H1 (cell line): ENCODE data around the gene PATJ. TPM values are rescaled to one million over a fixed set of nuclear protein-coding genes. Genes with fewer than 3 reads are reported as not detected.

ENCODE experiments used
- CEBPB ChIP-seq: IDR thresholded peaks from 2 replicates; pipeline ENCODE4 v1.6.1; 2012; ENCODE audit warnings: low read depth, low read length
- CHD1 ChIP-seq: IDR thresholded peaks from 2 replicates; pipeline ENCODE4 v1.6.1; 2012; ENCODE audit warnings: low read depth, low read length, improper control_type of control experiment
- SP2 ChIP-seq: IDR thresholded peaks from 2 replicates; pipeline ENCODE4 v1.6.1; 2012; ENCODE audit warnings: mild to moderate bottlenecking, low read length, inconsistent platforms
- TAF1 ChIP-seq: IDR thresholded peaks from 2 replicates; pipeline ENCODE4 v1.6.1; 2011; ENCODE audit warnings: mild to moderate bottlenecking, low read depth, low read length
- polyA plus RNA-seq, 7 experiments: library from polyadenylated mRNA; depleted of rRNA in 3 of 7; stranded (reverse) in 5 of 7; unstranded in 2 of 7; fragments of >200 nt in 5 of 7; fragments of 200-250 nt in 2 of 7; gene quantifications; 1 replicate in 5 of 7; 2 replicates in 1 of 7; 4 replicates in 1 of 7; pipeline versions ENCODE4 v1.2.1 to v1.2.3, GENCODE V29; 2011 to 2013; ENCODE audit warnings: missing spikeins in 2 of 7, mixed read lengths in 2 of 7
- total RNA-seq: library from RNA; stranded (reverse); fragmentation: NEBNext Ultra II Directional; extraction: Animal tissue kit (Norgen Biotek cat#: 25700); gene quantifications from 2 replicates; pipeline ENCODE4 v1.2.1, GENCODE V29; 2021

The PATJ gene
- total and polyA plus RNA-seq, 2 of the 8 experiments (the other 6 are each of a cell fraction or from before 2014, with no cell fraction given) = 8.2 to 55.6 TPM

- TF ChIP-seq TAF1 (no peak), CHD1 (no peak), CEBPB (no peak), SP2 (no peak)
These were observed 156.4 kb downstream of the PATJ start (continued) for GRCh38 chr1:61898658-61899057.
